ENCODE results near the gene BDKRB2.

BDKRB2 gene

DNA sequence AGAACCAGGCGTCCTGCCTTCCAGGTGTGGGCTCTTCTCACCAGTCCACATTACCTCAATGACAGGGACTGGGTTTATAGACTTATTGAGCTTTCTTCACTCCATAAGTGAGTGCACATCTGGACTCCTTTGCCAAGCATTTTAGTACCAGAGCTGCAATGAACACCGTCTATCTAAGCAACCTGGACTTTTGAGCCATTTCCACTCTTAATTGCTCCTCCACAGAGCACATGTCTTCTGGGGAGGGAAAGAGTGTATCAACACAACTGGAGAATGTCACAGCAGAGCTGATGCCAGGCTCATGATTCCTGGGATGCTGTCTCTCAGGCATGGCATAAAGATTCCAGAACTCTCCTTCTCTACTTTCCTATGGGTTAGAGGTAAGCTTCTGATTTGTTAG is 43.0 kb upstream of the BDKRB2 start:
- in situ Hi-C loops (cut with MboI; ENCODE audit: low pct_unique_long_range_greater_than_20kb, low sequenced_read_pairs, unreplicated experiment), result no loop called here
- TF ChIP-seq, protein P1, sequence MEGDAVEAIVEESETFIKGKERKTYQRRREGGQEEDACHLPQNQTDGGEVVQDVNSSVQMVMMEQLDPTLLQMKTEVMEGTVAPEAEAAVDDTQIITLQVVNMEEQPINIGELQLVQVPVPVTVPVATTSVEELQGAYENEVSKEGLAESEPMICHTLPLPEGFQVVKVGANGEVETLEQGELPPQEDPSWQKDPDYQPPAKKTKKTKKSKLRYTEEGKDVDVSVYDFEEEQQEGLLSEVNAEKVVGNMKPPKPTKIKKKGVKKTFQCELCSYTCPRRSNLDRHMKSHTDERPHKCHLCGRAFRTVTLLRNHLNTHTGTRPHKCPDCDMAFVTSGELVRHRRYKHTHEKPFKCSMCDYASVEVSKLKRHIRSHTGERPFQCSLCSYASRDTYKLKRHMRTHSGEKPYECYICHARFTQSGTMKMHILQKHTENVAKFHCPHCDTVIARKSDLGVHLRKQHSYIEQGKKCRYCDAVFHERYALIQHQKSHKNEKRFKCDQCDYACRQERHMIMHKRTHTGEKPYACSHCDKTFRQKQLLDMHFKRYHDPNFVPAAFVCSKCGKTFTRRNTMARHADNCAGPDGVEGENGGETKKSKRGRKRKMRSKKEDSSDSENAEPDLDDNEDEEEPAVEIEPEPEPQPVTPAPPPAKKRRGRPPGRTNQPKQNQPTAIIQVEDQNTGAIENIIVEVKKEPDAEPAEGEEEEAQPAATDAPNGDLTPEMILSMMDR (IDR thresholded peaks at IDR 0.05; ENCODE audit: extremely low read depth, insufficient read depth, missing control alignments), result no peak
- no peak for DNase-seq (ENCODE audit: low spot score)

DNA sequence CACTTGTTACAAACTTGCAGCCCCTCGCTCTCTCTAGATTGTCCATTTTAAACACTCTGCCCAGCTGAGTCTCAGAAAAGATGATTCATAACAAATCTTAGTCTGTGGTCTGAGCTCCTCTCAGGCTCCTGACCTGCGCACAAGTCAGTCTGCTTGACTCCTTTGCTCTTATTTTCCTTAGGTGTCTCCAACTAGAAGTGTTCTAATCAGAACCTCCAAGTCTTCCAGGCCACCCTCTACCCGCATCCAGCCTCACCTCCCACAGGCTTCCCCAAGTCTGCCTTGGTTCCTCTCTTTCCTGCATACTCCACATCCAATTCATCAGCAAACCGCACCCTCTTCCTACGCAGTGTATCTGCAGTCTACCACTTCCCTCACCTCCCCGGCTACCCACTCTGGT is 42.4 kb upstream of the BDKRB2 start:
- in situ Hi-C loops (cut with MboI; ENCODE audit: low pct_unique_long_range_greater_than_20kb, low sequenced_read_pairs, unreplicated experiment), result no loop called here
- no peak for DNase-seq (ENCODE audit: low spot score)
- TF ChIP-seq, protein P1 (IDR thresholded peaks at IDR 0.05; ENCODE audit: extremely low read depth, insufficient read depth, missing control alignments), result no peak

GRCh38 chr14:96162741-96163140 is 41.9 kb upstream of the BDKRB2 start:
- TF ChIP-seq, protein P1 (IDR thresholded peaks at IDR 0.05; ENCODE audit: extremely low read depth, insufficient read depth, missing control alignments), result no peak
- in situ Hi-C loops (cut with MboI; ENCODE audit: low pct_unique_long_range_greater_than_20kb, low sequenced_read_pairs, unreplicated experiment), result no loop called here
- no peak for DNase-seq (ENCODE audit: low spot score)

DNA sequence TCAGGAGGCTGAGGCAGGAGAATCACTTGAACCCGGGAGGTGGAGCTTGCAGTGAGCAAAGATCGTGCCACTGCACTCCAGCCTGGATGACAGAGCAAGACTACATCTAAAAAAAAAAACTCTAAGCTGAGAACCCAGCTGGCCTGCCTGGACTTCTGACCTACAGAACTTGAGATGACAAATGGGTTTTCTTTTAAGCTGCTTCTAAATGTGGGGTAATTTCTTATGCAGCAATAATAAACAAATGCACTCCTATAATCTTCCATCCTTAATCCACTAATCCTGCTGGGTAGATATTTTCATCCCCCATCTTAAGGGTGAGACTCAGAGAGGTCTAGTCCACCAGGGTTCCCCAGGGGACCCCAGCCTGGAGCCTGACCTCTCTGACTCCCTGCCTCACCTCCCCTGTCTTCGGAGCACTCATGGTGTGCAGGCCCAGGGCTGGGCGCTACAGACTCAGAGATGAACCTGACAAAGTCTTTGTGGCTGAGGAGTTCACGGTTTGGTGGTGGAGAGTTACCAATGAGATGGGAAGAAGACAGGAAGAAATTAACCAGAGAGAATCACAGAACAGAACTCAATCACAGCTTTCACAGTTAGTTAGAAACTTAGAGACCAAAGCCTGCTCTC is 39.7 kb upstream of the BDKRB2 start:
- in situ Hi-C loops (cut with MboI; ENCODE audit: low pct_unique_long_range_greater_than_20kb, low sequenced_read_pairs, unreplicated experiment), result no loop called here
- no peak for DNase-seq (ENCODE audit: low spot score)
- TF ChIP-seq, protein P1 (IDR thresholded peaks at IDR 0.05; ENCODE audit: extremely low read depth, insufficient read depth, missing control alignments), result no peak

GRCh38 chr14:96165493-96166436 is 38.9 kb upstream of the BDKRB2 start:
- in situ Hi-C loops (cut with MboI; ENCODE audit: low pct_unique_long_range_greater_than_20kb, low sequenced_read_pairs, unreplicated experiment), result no loop called here
- TF ChIP-seq, protein P1 (IDR thresholded peaks at IDR 0.05; ENCODE audit: extremely low read depth, insufficient read depth, missing control alignments), result no peak
- no peak for DNase-seq (ENCODE audit: low spot score)

DNA sequence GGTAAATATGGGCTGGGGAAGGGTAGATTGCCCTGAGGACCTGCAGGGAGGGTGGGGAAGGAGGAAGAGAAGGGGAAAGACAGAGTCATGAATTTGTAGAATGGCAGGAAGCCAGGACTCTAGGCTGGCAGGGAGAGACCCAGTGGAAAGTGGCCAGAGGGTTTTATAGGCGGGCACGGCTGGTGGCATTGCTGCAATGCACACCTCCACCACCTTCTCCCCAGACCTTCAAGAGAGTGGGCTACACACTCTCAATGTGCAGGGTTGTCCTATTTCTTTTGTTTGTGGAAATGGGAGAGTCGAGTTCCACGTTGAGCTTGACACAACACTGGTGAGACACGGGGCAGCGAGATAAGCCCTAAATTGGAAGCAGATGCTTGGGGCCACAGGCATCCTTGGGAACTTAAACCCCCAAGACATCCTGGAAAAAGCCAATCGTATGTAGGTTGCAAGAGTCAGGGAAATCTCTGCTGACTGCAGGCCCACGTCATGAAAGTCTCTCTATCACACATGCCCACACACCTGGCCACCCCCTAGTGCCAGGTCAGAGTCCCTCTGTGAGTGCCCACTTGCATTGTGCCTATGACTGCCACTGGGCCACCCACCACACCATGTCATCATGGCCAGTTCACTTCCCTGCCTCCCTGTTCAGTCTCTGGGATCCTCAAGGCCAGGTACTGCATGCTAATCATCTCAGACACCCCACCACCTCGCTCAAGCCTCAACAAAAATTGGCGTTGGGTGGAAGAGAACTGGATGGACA is 38.0 kb upstream of the BDKRB2 start:
- in situ Hi-C loops (cut with MboI; ENCODE audit: low pct_unique_long_range_greater_than_20kb, low sequenced_read_pairs, unreplicated experiment), result no loop called here
- no peak for DNase-seq (ENCODE audit: low spot score)
- TF ChIP-seq, protein P1 (IDR thresholded peaks at IDR 0.05; ENCODE audit: extremely low read depth, insufficient read depth, missing control alignments), result no peak
